Psoas muscle (tissue), 8 donors: ENCODE data around the gene SDHAF1. TPM values are rescaled to one million over a fixed set of nuclear protein-coding genes. Genes with fewer than 3 reads are reported as not detected.

Experiments
- ATAC-seq, 4 donors: fragments of 200-7000 bp; cut with Tn5 transposase; one replicate each; pipeline ENCODE4 v1.9.1; 2020; ENCODE audit warnings: moderate library complexity in 3 of 4, mild to moderate bottlenecking in 2 of 4
- DNase-seq, 2 donors: peaks; one replicate each; pipeline ENCODE4 v3.0.0-alpha.2; 2020
- H3K27ac ChIP-seq: fragments of 200-600 bp; one replicate; pipeline ENCODE4 v1.8.0; 2022
- H3K27me3 ChIP-seq, 3 donors: fragments of 200-600 bp in 1 of 3; one replicate each; pipeline versions ENCODE4 v1.6.1 to v1.8.0; 2013 to 2022; ENCODE audit warnings: low read length in 2 of 3, mild to moderate bottlenecking in 2 of 3, moderate library complexity in 1 of 3; ENCODE audit not compliant: insufficient read depth in 3 of 3
- H3K36me3 ChIP-seq, 2 donors: fragments of 200-600 bp in 1 of 2; one replicate each; pipeline versions ENCODE4 v1.6.1 to v1.8.0; 2013 to 2022; ENCODE audit warnings: low read depth in 1 of 2, mild to moderate bottlenecking in 1 of 2, moderate library complexity in 1 of 2; ENCODE audit not compliant: insufficient read depth in 1 of 2
- H3K4me1 ChIP-seq: fragments of 200-600 bp; one replicate; pipeline ENCODE4 v1.8.0; 2022
- H3K4me3 ChIP-seq: fragments of 200-600 bp; one replicate; pipeline ENCODE4 v1.8.0; 2022; ENCODE audit warnings: mild to moderate bottlenecking
- H3K9me3 ChIP-seq: fragments of 200-600 bp; one replicate; pipeline ENCODE4 v1.8.0; 2022
- WGBS, 3 donors: extraction: QIAGEN DNeasy Blood & Tissue Kit; methylation state at CpG; one replicate each; pipeline versions ENCODE4 v1.1.6 to v1.1.7; 2013; 5-methylcytosine and 5-hydroxymethylcytosine counted together
- intact Hi-C, 2 donors: fragments of 100-400 bp; cut with DNase I; formaldehyde crosslinking; loops; one replicate each; pipeline versions ENCODE4 v1.11.0 to v1.14.2; 2022
- polyA plus RNA-seq, 3 donors: library from polyadenylated mRNA; stranded (reverse); fragments of 200-250 nt; gene quantifications; one replicate each; pipeline ENCODE4 v1.2.3, GENCODE V29; 2013
- total RNA-seq, 4 donors: library from RNA; stranded (reverse); fragmentation: NEBNext Ultra II Directional in 2 of 4; extraction: Animal tissue kit (Norgen Biotek cat#: 25700) in 2 of 4; gene quantifications; one replicate each; pipeline versions ENCODE4 v1.2.1 to v1.2.4, GENCODE V29; 2021 to 2023
- TF ChIP-seq, protein P1 (sequence below): fragments of 200-600 bp; IDR thresholded peaks from one replicate; pipeline ENCODE4 v1.8.0; 2022; ENCODE audit warnings: antibody characterized with exemption
- donor health status: healthy with polysubstance abuse.
- donor health status: DM: no; HTN: no; CAD: no; lungs with moderate emphysema.
- donor health status: Bipolar disorder and iron deficiency.
- donor health status: healthy.
- donor health status: DM: yes; HTN: yes; CAD: no.
- donor health status: DM: no; HTN: no; CAD: no.
- donor health status: DM: no; HTN: no; CAD: no.
- donor health status: DM: yes; HTN: yes; CAD: no.

The SDHAF1 gene
- total and polyA plus RNA-seq, 7 donors = 7.2 to 33.3 (median 14.5) TPM

DNA sequence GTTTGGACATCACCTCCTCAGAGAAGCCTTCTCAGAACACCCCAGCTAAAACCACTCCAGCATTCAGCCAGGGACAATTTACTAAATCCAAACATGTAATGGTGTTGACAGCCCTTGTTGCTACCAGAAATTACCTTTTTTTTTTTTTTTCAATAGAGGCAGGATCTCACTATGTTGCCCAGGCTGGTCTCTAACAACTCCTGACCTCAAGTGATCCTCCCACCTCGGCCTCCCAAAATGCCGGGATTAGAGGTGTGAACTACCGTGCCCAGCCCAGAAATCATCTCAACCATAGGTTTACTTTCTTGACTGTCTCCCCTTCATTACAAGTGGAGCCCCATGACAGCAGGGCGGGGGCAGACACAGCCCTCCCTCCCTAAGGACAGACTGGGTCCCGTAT lies 28.4 kb downstream of the SDHAF1 start:
- intact Hi-C loops = no loop called here
- H3K9me3 ChIP-seq = no peaks in the 10 kb centered on the region
- TF ChIP-seq, protein P1, sequence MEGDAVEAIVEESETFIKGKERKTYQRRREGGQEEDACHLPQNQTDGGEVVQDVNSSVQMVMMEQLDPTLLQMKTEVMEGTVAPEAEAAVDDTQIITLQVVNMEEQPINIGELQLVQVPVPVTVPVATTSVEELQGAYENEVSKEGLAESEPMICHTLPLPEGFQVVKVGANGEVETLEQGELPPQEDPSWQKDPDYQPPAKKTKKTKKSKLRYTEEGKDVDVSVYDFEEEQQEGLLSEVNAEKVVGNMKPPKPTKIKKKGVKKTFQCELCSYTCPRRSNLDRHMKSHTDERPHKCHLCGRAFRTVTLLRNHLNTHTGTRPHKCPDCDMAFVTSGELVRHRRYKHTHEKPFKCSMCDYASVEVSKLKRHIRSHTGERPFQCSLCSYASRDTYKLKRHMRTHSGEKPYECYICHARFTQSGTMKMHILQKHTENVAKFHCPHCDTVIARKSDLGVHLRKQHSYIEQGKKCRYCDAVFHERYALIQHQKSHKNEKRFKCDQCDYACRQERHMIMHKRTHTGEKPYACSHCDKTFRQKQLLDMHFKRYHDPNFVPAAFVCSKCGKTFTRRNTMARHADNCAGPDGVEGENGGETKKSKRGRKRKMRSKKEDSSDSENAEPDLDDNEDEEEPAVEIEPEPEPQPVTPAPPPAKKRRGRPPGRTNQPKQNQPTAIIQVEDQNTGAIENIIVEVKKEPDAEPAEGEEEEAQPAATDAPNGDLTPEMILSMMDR = no peak
- WGBS, 3 donors = 88 to 94% (median 93%) methylated on average over 5 of the region's 5 CpGs
- no peaks in the 10 kb centered on the region for H3K36me3 ChIP-seq
- H3K27me3 ChIP-seq = no peaks in the 10 kb centered on the region
- DNase-seq (no peak), ATAC-seq (no peak)
- no peaks in the 10 kb centered on the region for H3K4me1 ChIP-seq
- H3K4me3 ChIP-seq = no peak overlapping the region
- no peak overlapping the region for H3K27ac ChIP-seq

DNA sequence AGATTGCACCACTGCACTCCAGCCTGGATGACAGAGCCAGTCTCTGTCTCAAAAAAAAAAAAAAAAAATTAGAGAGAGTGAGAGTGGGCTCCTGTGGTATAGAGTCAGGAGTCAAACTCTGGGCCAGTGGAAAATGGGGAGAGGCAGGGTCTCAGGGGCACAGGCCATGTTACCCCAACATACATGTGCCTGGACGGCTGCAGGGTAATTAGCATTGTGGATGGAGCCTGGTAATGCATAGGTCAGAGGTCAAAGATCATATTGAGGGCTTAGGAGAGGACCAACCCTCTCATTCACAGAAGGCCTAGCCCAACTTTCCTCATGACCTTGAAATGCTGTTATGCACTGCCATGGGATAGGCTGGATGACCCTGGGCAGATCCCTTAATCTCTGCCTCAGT lies 30.6 kb downstream of the SDHAF1 start:
- 60 to 67% (median 65%) methylated on average over 1 of the region's 1 CpG for WGBS, 3 donors
- ATAC-seq (no peak), DNase-seq (no peak)
- intact Hi-C loops = no loop called here
- Histone ChIP-seq H3K9me3 (no peaks in the 10 kb centered on the region), H3K4me3 (no peak overlapping the region), H3K27ac (no peak overlapping the region), H3K4me1 (no peaks in the 10 kb centered on the region), H3K27me3 (no peaks in the 10 kb centered on the region), H3K36me3 (no peaks in the 10 kb centered on the region)
- TF ChIP-seq, protein P1 = no peak

DNA sequence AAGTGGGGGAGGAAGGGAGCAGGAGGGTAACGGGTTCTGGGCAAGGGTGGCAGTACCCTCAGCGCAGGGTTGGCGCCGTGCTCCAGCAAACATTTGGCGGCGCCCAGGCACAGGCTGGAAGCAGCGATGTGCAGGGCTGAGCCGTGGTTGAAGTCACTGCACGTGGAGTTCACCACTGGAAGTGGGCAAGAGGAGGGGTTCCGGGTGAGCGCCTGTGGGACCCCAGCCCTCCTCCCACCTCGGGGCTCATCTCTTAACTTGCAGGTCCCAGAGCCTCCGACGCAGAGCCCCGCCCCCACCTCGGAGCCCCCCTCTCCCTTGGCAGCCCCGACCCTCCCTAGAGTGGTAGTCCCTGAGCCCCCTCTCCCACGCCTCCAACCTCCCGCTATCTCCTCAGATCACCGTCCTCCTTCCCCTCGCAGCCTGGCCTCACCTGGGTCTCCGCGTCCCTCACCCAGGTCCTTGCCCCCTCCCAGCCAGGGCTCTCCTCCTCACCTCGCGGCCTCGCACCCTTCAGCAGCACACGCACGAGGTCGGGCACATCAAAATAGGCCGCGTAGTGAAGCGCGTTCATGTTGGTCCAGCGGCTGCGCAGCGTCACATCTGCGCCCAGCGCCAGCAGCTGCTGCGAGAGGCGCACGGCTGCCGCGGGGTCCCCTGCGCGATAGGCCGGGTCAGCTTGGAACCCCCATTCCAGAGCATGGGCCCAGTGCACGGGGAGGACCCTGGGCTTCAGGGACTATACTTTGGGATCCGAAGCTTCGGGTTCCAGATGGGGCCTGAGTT lies 31.3 kb downstream of the SDHAF1 start:
- DNase-seq (no peak), ATAC-seq (no peak)
- H3K9me3 ChIP-seq = no peaks in the 10 kb centered on the region
- no peaks in the 10 kb centered on the region for H3K4me1 ChIP-seq
- H3K27me3 ChIP-seq = no peaks in the 10 kb centered on the region
- TF ChIP-seq, protein P1 = no peak
- no peaks in the 10 kb centered on the region for H3K36me3 ChIP-seq
- intact Hi-C loops = no loop called here
- H3K27ac ChIP-seq = no peak overlapping the region
- WGBS, 3 donors = 93 to 95% (median 94%) methylated on average over 47 to 49 of the region's 49 CpGs
- H3K4me3 ChIP-seq = no peak overlapping the region

DNA sequence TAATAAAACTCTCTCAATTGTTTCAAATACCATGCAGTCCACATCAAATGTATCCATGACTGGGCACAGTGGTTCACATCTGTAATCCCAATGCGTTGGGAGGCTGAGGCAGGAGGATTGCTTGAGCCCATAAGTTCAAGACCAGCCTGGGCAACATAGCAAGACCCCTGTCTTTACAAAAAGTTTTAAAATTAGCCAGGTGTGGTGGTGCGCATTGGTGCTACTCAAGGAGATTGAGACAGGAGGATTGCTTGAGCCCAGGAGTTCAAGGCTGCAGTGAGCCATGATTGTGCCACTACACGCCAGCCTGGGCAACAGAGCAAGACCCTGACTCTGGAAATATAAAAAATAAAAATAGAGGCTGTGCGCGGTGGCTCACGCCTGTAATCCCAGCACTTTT lies 32.7 kb downstream of the SDHAF1 start:
- Histone ChIP-seq H3K9me3 (no peaks in the 10 kb centered on the region), H3K27me3 (peaks cover 0 to 4% (median 0%) of the 10 kb centered on the region in 3 donors), H3K36me3 (no peaks in the 10 kb centered on the region), H3K4me1 (peaks cover 4% of the 10 kb centered on the region), H3K27ac (no peak overlapping the region), H3K4me3 (no peak overlapping the region)
- TF ChIP-seq, protein P1 = no peak
- no peak for DNase-seq
- ATAC-seq = no peak
- intact Hi-C loops = no loop called here
- WGBS, 3 donors = 95 to 97% (median 97%) methylated on average over 6 of the region's 6 CpGs
